Loucy (cell line): ENCODE results near the gene GOLT1B.

Experiments used
- EZH2phosphoT487 ChIP-seq: fragments of 200-600 bp; IDR thresholded peaks from 2 replicates; pipeline ENCODE4 v1.6.1; 2018; ENCODE audit warnings: antibody characterized with exemption, mild to moderate bottlenecking, moderate library complexity, borderline replicate concordance
- TF ChIP-seq, protein P1 (sequence below): fragments of 200-600 bp; sonication (generic); conservative IDR thresholded peaks from 2 replicates; pipeline ENCODE4 v1.5.1; 2014; ENCODE audit warnings: mild to moderate bottlenecking, antibody characterized with exemption, low read length

DNA sequence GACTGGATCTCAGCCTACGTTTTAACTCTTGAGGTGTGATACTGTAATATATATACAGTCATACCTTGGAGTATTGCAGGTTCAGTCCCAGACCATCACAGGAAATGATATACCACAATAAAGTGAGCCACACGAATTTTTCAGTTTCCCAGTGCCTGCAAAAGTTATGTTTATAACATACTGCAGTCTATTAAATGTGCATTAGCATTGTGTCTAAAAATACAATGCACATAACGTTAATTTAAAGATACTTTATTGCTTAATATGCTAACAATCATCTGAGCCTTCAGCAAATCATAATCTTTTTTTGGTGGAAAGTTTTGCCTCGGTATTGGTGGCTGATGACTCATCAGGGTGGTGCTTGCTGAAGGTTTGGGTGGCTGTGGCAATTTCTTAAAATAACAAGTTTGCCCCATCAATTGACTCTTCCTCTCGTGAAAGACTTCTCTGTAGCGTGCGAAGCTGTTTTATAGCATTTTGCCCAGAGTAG, 45.3 kb upstream of the GOLT1B start:
- TF ChIP-seq, protein P1, sequence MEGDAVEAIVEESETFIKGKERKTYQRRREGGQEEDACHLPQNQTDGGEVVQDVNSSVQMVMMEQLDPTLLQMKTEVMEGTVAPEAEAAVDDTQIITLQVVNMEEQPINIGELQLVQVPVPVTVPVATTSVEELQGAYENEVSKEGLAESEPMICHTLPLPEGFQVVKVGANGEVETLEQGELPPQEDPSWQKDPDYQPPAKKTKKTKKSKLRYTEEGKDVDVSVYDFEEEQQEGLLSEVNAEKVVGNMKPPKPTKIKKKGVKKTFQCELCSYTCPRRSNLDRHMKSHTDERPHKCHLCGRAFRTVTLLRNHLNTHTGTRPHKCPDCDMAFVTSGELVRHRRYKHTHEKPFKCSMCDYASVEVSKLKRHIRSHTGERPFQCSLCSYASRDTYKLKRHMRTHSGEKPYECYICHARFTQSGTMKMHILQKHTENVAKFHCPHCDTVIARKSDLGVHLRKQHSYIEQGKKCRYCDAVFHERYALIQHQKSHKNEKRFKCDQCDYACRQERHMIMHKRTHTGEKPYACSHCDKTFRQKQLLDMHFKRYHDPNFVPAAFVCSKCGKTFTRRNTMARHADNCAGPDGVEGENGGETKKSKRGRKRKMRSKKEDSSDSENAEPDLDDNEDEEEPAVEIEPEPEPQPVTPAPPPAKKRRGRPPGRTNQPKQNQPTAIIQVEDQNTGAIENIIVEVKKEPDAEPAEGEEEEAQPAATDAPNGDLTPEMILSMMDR = no peak
- no peak for TF ChIP-seq EZH2phosphoT487
